Liver (tissue), 9 donors: ENCODE data around the gene SIX1. TPM values are rescaled to one million over a fixed set of nuclear protein-coding genes. Genes with fewer than 3 reads are reported as not detected.

Experiments used
- DNase-seq: peaks from one replicate; pipeline ENCODE4 v3.0.0-alpha.2; 2017; ENCODE audit warnings: low spot score
- H3K27ac ChIP-seq, 2 donors: one replicate each; pipeline ENCODE4 v1.7.0; 2013; ENCODE audit warnings: inconsistent platforms in 2 of 2, low read length in 2 of 2, control low read depth in 1 of 2, low read depth in 1 of 2, mild to moderate bottlenecking in 1 of 2
- H3K27me3 ChIP-seq, 4 donors: one replicate each; pipeline versions ENCODE4 v1.6.1 to v1.7.0; 2013; ENCODE audit warnings: low read length in 3 of 4, inconsistent platforms in 1 of 4, mild to moderate bottlenecking in 1 of 4, moderate library complexity in 1 of 4; ENCODE audit not compliant: control insufficient read depth in 4 of 4, insufficient read depth in 4 of 4
- H3K36me3 ChIP-seq, 4 donors: one replicate each; pipeline versions ENCODE4 v1.6.1 to v1.7.0; 2013; ENCODE audit warnings: low read length in 3 of 4, mild to moderate bottlenecking in 3 of 4, low read depth in 1 of 4, moderate library complexity in 1 of 4; ENCODE audit not compliant: control insufficient read depth in 4 of 4, insufficient read depth in 3 of 4
- H3K4me1 ChIP-seq, 4 donors: one replicate each; pipeline versions ENCODE4 v1.6.1 to v1.7.0; 2013; ENCODE audit warnings: low read length in 3 of 4, mild to moderate bottlenecking in 3 of 4, moderate library complexity in 1 of 4; ENCODE audit not compliant: control insufficient read depth in 4 of 4, insufficient read depth in 4 of 4
- H3K4me3 ChIP-seq, 3 donors: one replicate each; pipeline versions ENCODE4 v1.6.1 to v1.7.0; 2013; ENCODE audit warnings: low read length in 3 of 3, control low read depth in 1 of 3, low read depth in 1 of 3, mild to moderate bottlenecking in 1 of 3
- H3K9ac ChIP-seq, 2 donors: one replicate each; pipeline ENCODE4 v1.7.0; 2013; ENCODE audit warnings: low read length in 2 of 2, mild to moderate bottlenecking in 2 of 2, moderate library complexity in 2 of 2, control low read depth in 1 of 2, low read depth in 1 of 2
- H3K9me3 ChIP-seq, 4 donors: one replicate each; pipeline versions ENCODE4 v1.6.1 to v1.7.0; 2013; ENCODE audit warnings: low read length in 3 of 4; ENCODE audit not compliant: control insufficient read depth in 4 of 4
- ATF3 ChIP-seq: IDR thresholded peaks from 2 replicates; pipeline ENCODE4 v1.6.1; 2016; ENCODE audit warnings: antibody characterized with exemption
- CTCF ChIP-seq: fragments of 150-350 bp; IDR thresholded peaks from 2 replicates; pipeline ENCODE4 v1.5.1; 2017; ENCODE audit warnings: improper control_type of control experiment, low read depth, low read length; ENCODE audit not compliant: missing input control
- EGR1 ChIP-seq, 2 donors: IDR thresholded peaks; 2 replicates each; pipeline ENCODE4 v1.6.1; 2016 to 2018; ENCODE audit warnings: antibody characterized with exemption in 2 of 2, low read depth in 2 of 2
- FOXA1 ChIP-seq: IDR thresholded peaks from 2 replicates; pipeline ENCODE4 v1.6.1; 2016; ENCODE audit warnings: antibody characterized with exemption
- FOXA2 ChIP-seq: IDR thresholded peaks from 2 replicates; pipeline ENCODE4 v1.6.1; 2016; ENCODE audit warnings: antibody characterized with exemption
- GABPA ChIP-seq, 2 donors: IDR thresholded peaks in 1 of 2; conservative IDR thresholded peaks in 1 of 2; 2 replicates each; pipeline ENCODE4 v1.6.1; 2016; ENCODE audit warnings: antibody characterized with exemption in 2 of 2, mild to moderate bottlenecking in 1 of 2, moderate library complexity in 1 of 2
- HNF4A ChIP-seq, 2 donors: conservative IDR thresholded peaks; 2 replicates each; pipeline ENCODE4 v1.6.1; 2016; ENCODE audit warnings: antibody characterized with exemption in 2 of 2, mild to moderate bottlenecking in 2 of 2
- HNF4G ChIP-seq: IDR thresholded peaks from 2 replicates; pipeline ENCODE4 v1.6.1; 2016; ENCODE audit warnings: antibody characterized with exemption
- JUND ChIP-seq, 2 donors: IDR thresholded peaks; 2 replicates each; pipeline ENCODE4 v1.6.1; 2016; ENCODE audit warnings: antibody characterized with exemption in 2 of 2
- MAX ChIP-seq: IDR thresholded peaks from 2 replicates; pipeline ENCODE4 v1.6.1; 2016; ENCODE audit warnings: antibody characterized with exemption
- NR2F2 ChIP-seq: IDR thresholded peaks from 2 replicates; pipeline ENCODE4 v1.6.1; 2016; ENCODE audit warnings: antibody characterized with exemption
- RAD21 ChIP-seq, 2 donors: IDR thresholded peaks; 2 replicates each; pipeline ENCODE4 v1.6.1; 2016; ENCODE audit warnings: antibody characterized with exemption in 2 of 2, mild to moderate bottlenecking in 2 of 2
- RXRA ChIP-seq, 2 donors: IDR thresholded peaks; 2 replicates each; pipeline ENCODE4 v1.6.1; 2017 to 2018; ENCODE audit warnings: antibody characterized with exemption in 2 of 2, mild to moderate bottlenecking in 1 of 2
- SP1 ChIP-seq: IDR thresholded peaks from 2 replicates; pipeline ENCODE4 v1.6.1; 2018; ENCODE audit warnings: antibody characterized with exemption, mild to moderate bottlenecking
- TAF1 ChIP-seq: conservative IDR thresholded peaks from 2 replicates; pipeline ENCODE4 v1.6.1; 2016; ENCODE audit warnings: antibody characterized with exemption, mild to moderate bottlenecking
- YY1 ChIP-seq: IDR thresholded peaks from 2 replicates; pipeline ENCODE4 v1.6.1; 2016; ENCODE audit warnings: antibody characterized with exemption, mild to moderate bottlenecking
- ZBTB33 ChIP-seq: IDR thresholded peaks from 2 replicates; pipeline ENCODE4 v1.6.1; 2016; ENCODE audit warnings: antibody characterized with exemption
- WGBS: extraction: QIAGEN DNeasy Blood & Tissue Kit; methylation state at CpG from one replicate; pipeline ENCODE4 v1.1.7; 2013; 5-methylcytosine and 5-hydroxymethylcytosine counted together
- polyA plus RNA-seq, 2 donors: library from polyadenylated mRNA; stranded (reverse) in 1 of 2; unstranded in 1 of 2; fragments of 200-250 nt in 1 of 2; fragments of >200 nt in 1 of 2; fragmentation: Nextera tagmentation in 1 of 2; extraction: Ambion mirVana in 1 of 2; gene quantifications; one replicate each; pipeline versions ENCODE4 v1.2.1 to v1.2.3, GENCODE V29; 2013 to 2015
- total RNA-seq, 2 donors: library from RNA; depleted of rRNA; stranded (reverse); fragments of >200 nt; gene quantifications; one replicate each; pipeline ENCODE4 v1.2.3, GENCODE V29; 2014
- donor health status: healthy.
- donor health status: healthy.
- donor health status: healthy.
- donor health status: healthy.
- donor health status: healthy.

Gene SIX1
- total and polyA plus RNA-seq, 4 donors, result not detected

- TF ChIP-seq ZBTB33, result no peak
- TF ChIP-seq HNF4G, result no peak
- TF ChIP-seq FOXA2, result no peak
- no peak for TF ChIP-seq NR2F2
- TF ChIP-seq EGR1 (IDR thresholded peaks at IDR 0.05; ENCODE audit: low read depth in 2 of 2), result no peak
- TF ChIP-seq JUND (IDR thresholded peaks at IDR 0.05), result no peak
- TF ChIP-seq HNF4A (conservative IDR thresholded peaks at IDR 0.05), result no peak
- TF ChIP-seq GABPA (IDR thresholded peaks at IDR 0.05 in 1 of 2, conservative IDR thresholded peaks at IDR 0.05 in 1 of 2), result no peak
- no peak for TF ChIP-seq MAX
- TF ChIP-seq ATF3, result no peak
These were observed 5.6 kb downstream of the SIX1 start (continued) for GRCh38 chr14:60643463-60644314.

GRCh38 chr14:60643141-60643462 is 6.2 kb downstream of the SIX1 start:
- peaks cover 0 to 4% (median 0%) of the 10 kb centered on the region in 4 donors for H3K9me3 ChIP-seq
- peaks cover 12 to 28% (median 19%) of the 10 kb centered on the region in 4 donors for H3K4me1 ChIP-seq
- TF ChIP-seq TAF1 (no peak), SP1 (no peak), HNF4A (conservative IDR thresholded peaks at IDR 0.05) (no peak), MAX (no peak), HNF4G (no peak), FOXA1 (no peak), FOXA2 (no peak), CTCF (no peak), ATF3 (no peak), EGR1 (IDR thresholded peaks at IDR 0.05; ENCODE audit: low read depth in 2 of 2) (no peak), RXRA (IDR thresholded peaks at IDR 0.05) (no peak), JUND (IDR thresholded peaks at IDR 0.05) (no peak), GABPA (IDR thresholded peaks at IDR 0.05 in 1 of 2, conservative IDR thresholded peaks at IDR 0.05 in 1 of 2) (no peak), ZBTB33 (no peak), RAD21 (IDR thresholded peaks at IDR 0.05) (no peak), YY1 (no peak)
- H3K4me3 ChIP-seq, result no peak overlapping the region
- no peaks in the 10 kb centered on the region for H3K36me3 ChIP-seq
- H3K27ac ChIP-seq, result no peak overlapping the region
- no peak overlapping the region for H3K9ac ChIP-seq
- DNase-seq, result no peak
- peaks cover 8 to 50% (median 28%) of the 10 kb centered on the region in 4 donors for H3K27me3 ChIP-seq
- WGBS, result 7% methylated on average over 16 of the region's 16 CpGs
